ENCODE results near the gene LIMS2. TPM values are rescaled to one million over a fixed set of nuclear protein-coding genes. Genes with fewer than 3 reads are reported as not detected.

Gene LIMS2
- total RNA-seq (2014; rRNA removed; shearing (Covaris generic)): 0.51 TPM in 1 of 2 replicates, not detected in the other

- DNase-seq (ENCODE audit: low read depth): peak; percentile 41
Observed at GRCh38 chr2:127675331-127676261, at the start of gene LIMS2. TSS of gene LIMS2 (minus strand) at chr2:127675530. CDS start at chr2:127675024, 506 bp downstream.

GRCh38 chr2:127722807-127723206 lies 47.5 kb upstream of the LIMS2 start:
- DNase-seq (ENCODE audit: low read depth): no peak

- DNase-seq (ENCODE audit: low read depth): no peak
Observed at GRCh38 chr2:127721978-127722355, 46.6 kb upstream of the LIMS2 start.

- DNase-seq (ENCODE audit: low read depth): peak; percentile 66
Observed at GRCh38 chr2:127721311-127721977, 46.1 kb upstream of the LIMS2 start.

- DNase-seq (ENCODE audit: low read depth): no peak
Observed at GRCh38 chr2:127719301-127720218, 44.2 kb upstream of the LIMS2 start.

GRCh38 chr2:127718271-127718670 lies 42.9 kb upstream of the LIMS2 start:
- DNase-seq (ENCODE audit: low read depth): no peak

- no peak for DNase-seq (ENCODE audit: low read depth)
Observed at GRCh38 chr2:127715778-127716449, 40.6 kb upstream of the LIMS2 start.

- no peak for DNase-seq (ENCODE audit: low read depth)
Observed at GRCh38 chr2:127713562-127713961, 38.2 kb upstream of the LIMS2 start.

GRCh38 chr2:127712999-127713398 lies 37.7 kb upstream of the LIMS2 start:
- no peak for DNase-seq (ENCODE audit: low read depth)

- no peak for DNase-seq (ENCODE audit: low read depth)
Observed at GRCh38 chr2:127709336-127709735, 34.0 kb upstream of the LIMS2 start.

- DNase-seq (ENCODE audit: low read depth): no peak
Observed at GRCh38 chr2:127707890-127708648, 32.7 kb upstream of the LIMS2 start.

GRCh38 chr2:127706215-127706990 lies 31.1 kb upstream of the LIMS2 start:
- no peak for DNase-seq (ENCODE audit: low read depth)

- DNase-seq (ENCODE audit: low read depth): no peak
Observed at GRCh38 chr2:127705391-127706065, 30.2 kb upstream of the LIMS2 start.

GRCh38 chr2:127704641-127705390 lies 29.5 kb upstream of the LIMS2 start:
- no peak for DNase-seq (ENCODE audit: low read depth)

- DNase-seq (ENCODE audit: low read depth): no peak
Observed at GRCh38 chr2:127703282-127703681, 28.0 kb upstream of the LIMS2 start.

GRCh38 chr2:127702395-127703009 lies 27.2 kb upstream of the LIMS2 start:
- no peak for DNase-seq (ENCODE audit: low read depth)

- DNase-seq (ENCODE audit: low read depth): peak; percentile 84
Observed at GRCh38 chr2:127701651-127702394, 26.5 kb upstream of the LIMS2 start.
